H54 (cell line): ENCODE data around the gene MAGI3.

Experiments
- DNase-seq: peaks from one replicate; pipeline ENCODE4 v3.0.0; 2011; ENCODE audit warnings: low spot score, mixed read lengths; ENCODE audit not compliant: insufficient read length
- FAIRE-seq: peaks from 3 replicates; lab custom pipeline; 2011; peaks lifted over from hg19 to GRCh38; lab: Jason Lieb, UNC
- POLR2A ChIP-seq: IDR thresholded peaks from 2 replicates; pipeline ENCODE4 v1.6.1; 2011; ENCODE audit warnings: low read depth, mild to moderate bottlenecking, low read length

MAGI3 gene

GRCh38 chr1:113662101-113662500 lies 271.8 kb downstream of the MAGI3 start:
- TF ChIP-seq POLR2A, result no peak
- no peak for DNase-seq
- no peak for FAIRE-seq

GRCh38 chr1:113663165-113663951 lies 273.0 kb downstream of the MAGI3 start:
- TF ChIP-seq POLR2A, result no peak
- FAIRE-seq (no peak), DNase-seq (no peak)

- TF ChIP-seq POLR2A, result no peak
- DNase-seq (no peak), FAIRE-seq (no peak)
Observed at GRCh38 chr1:113665071-113665470, 274.8 kb downstream of the MAGI3 start.

- no peak for FAIRE-seq
- no peak for TF ChIP-seq POLR2A
- DNase-seq, result no peak
Observed at GRCh38 chr1:113666126-113666525, 275.8 kb downstream of the MAGI3 start.

GRCh38 chr1:113669988-113670387 lies 279.7 kb downstream of the MAGI3 start:
- TF ChIP-seq POLR2A, result no peak
- DNase-seq, result no peak
- no peak for FAIRE-seq

GRCh38 chr1:113670650-113671049 lies 280.3 kb downstream of the MAGI3 start:
- DNase-seq, result no peak
- TF ChIP-seq POLR2A, result no peak
- FAIRE-seq, result no peak

GRCh38 chr1:113672491-113672890 lies 282.2 kb downstream of the MAGI3 start:
- TF ChIP-seq POLR2A, result no peak
- no peak for FAIRE-seq
- no peak for DNase-seq

- no peak for FAIRE-seq
- no peak for DNase-seq
- TF ChIP-seq POLR2A, result no peak
Observed at GRCh38 chr1:113674591-113674990, 284.3 kb downstream of the MAGI3 start.

- FAIRE-seq (peak; percentile 78), DNase-seq (no peak)
- TF ChIP-seq POLR2A, result no peak
Observed at GRCh38 chr1:113675302-113675701, 285.0 kb downstream of the MAGI3 start.

- FAIRE-seq (no peak), DNase-seq (no peak)
- TF ChIP-seq POLR2A, result no peak
Observed at GRCh38 chr1:113676524-113676923, 286.2 kb downstream of the MAGI3 start.

- DNase-seq (no peak), FAIRE-seq (peak; percentile 48)
- TF ChIP-seq POLR2A, result no peak
Observed at GRCh38 chr1:113677250-113678158, 287.2 kb downstream of the MAGI3 start.

- DNase-seq (no peak), FAIRE-seq (no peak)
- no peak for TF ChIP-seq POLR2A
Observed at GRCh38 chr1:113678159-113678469, 287.8 kb downstream of the MAGI3 start.

GRCh38 chr1:113681596-113682337 lies 291.5 kb downstream of the MAGI3 start:
- no peak for DNase-seq
- no peak for TF ChIP-seq POLR2A
- peak; percentile 15 for FAIRE-seq

GRCh38 chr1:113683384-113684152 lies 293.3 kb downstream of the MAGI3 start:
- TF ChIP-seq POLR2A, result no peak

More at GRCh38 chr1:113683384-113684152, 293.3 kb downstream of the MAGI3 start:
- DNase-seq (no peak), FAIRE-seq (no peak)
